HepG2 (cell line): ENCODE results near the gene GBE1.

Experiments used
- NFE2L2 ChIP-seq: fragments of 150-350 bp; IDR thresholded peaks from 2 replicates; pipeline ENCODE4 v1.6.1; 2014; ENCODE audit warnings: low read length
- TF ChIP-seq, protein P1 (sequence below): sonication (generic); formaldehyde crosslinking; IDR thresholded peaks from 2 replicates; pipeline ENCODE4 v1.5.0; 2020; ENCODE audit warnings: mild to moderate bottlenecking, missing genetic modification reagents, moderate library complexity

DNA sequence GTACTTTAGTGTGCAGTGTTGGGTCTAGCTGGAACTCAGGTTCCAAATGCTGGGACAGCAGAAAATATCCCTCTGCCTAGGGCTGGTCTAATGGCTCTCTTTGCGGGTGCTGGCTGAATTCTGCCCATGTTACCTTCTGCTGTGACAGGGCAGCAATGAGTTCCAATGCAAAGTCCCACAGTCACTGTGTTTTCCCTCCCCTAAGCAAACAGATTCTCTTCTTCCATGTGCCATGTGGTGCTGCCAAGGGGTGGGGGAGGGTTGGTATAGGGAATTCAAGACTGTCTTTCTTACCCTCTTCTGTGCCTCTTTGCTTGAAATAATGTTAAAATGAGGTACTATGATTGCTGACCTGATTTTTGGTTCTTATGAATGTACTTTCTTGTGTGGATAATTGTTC lies 229.6 kb downstream of the GBE1 start:
- TF ChIP-seq NFE2L2 = no peak
- TF ChIP-seq, protein P1, sequence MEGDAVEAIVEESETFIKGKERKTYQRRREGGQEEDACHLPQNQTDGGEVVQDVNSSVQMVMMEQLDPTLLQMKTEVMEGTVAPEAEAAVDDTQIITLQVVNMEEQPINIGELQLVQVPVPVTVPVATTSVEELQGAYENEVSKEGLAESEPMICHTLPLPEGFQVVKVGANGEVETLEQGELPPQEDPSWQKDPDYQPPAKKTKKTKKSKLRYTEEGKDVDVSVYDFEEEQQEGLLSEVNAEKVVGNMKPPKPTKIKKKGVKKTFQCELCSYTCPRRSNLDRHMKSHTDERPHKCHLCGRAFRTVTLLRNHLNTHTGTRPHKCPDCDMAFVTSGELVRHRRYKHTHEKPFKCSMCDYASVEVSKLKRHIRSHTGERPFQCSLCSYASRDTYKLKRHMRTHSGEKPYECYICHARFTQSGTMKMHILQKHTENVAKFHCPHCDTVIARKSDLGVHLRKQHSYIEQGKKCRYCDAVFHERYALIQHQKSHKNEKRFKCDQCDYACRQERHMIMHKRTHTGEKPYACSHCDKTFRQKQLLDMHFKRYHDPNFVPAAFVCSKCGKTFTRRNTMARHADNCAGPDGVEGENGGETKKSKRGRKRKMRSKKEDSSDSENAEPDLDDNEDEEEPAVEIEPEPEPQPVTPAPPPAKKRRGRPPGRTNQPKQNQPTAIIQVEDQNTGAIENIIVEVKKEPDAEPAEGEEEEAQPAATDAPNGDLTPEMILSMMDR = no peak
